Neural cell (in vitro differentiated cells): ENCODE measurements around the gene CDCA3. TPM values are rescaled to one million over a fixed set of nuclear protein-coding genes. Genes with fewer than 3 reads are reported as not detected.

Source experiments
- H2AFZ ChIP-seq: fragments of 200-600, 300-800 bp; sonication (generic), shearing (Covaris generic); 2 replicates; pipeline ENCODE4 v1.6.0; 2014; ENCODE audit warnings: low read depth, mild to moderate bottlenecking, antibody characterized with exemption, low read length, moderate library complexity
- H3F3A ChIP-seq: fragments of 200-600 bp; shearing (Covaris generic); 2 replicates; pipeline ENCODE4 v1.6.1; 2016; ENCODE audit warnings: mild to moderate bottlenecking, moderate library complexity, mixed read lengths, antibody characterized with exemption, low read length; ENCODE audit not compliant: insufficient read depth, poor library complexity, severe bottlenecking
- H3K27ac ChIP-seq: fragments of 200-600, 300-800 bp; sonication (generic), shearing (Covaris generic); 2 replicates; pipeline ENCODE4 v1.5.1; 2014; ENCODE audit warnings: mild to moderate bottlenecking, low read length, moderate library complexity
- H3K27me3 ChIP-seq: fragments of 300-800, 200-600 bp; sonication (generic), shearing (Covaris generic); 2 replicates; pipeline ENCODE4 v1.6.0; 2014; ENCODE audit warnings: mild to moderate bottlenecking, low read depth, low read length, moderate library complexity; ENCODE audit not compliant: insufficient read depth
- H3K36me3 ChIP-seq: fragments of 300-800, 200-600 bp; sonication (generic), shearing (Covaris generic); 2 replicates; pipeline ENCODE4 v1.5.1; 2014; ENCODE audit warnings: mild to moderate bottlenecking, antibody characterized with exemption, low read length, moderate library complexity; ENCODE audit not compliant: insufficient read depth
- H3K4me2 ChIP-seq: fragments of 300-800, 200-600 bp; sonication (generic), shearing (Covaris generic); 2 replicates; pipeline ENCODE4 v1.6.0; 2014; ENCODE audit warnings: mild to moderate bottlenecking, low read length
- H3K4me3 ChIP-seq: fragments of 300-800, 200-600 bp; sonication (generic), shearing (Covaris generic); 2 replicates; pipeline ENCODE4 v1.5.1; 2014; ENCODE audit warnings: mild to moderate bottlenecking, low read length, moderate library complexity
- H3K79me2 ChIP-seq: fragments of 200-600 bp; shearing (Covaris generic); replicated peaks from 2 replicates; pipeline ENCODE4 v1.6.0; 2014; ENCODE audit warnings: mild to moderate bottlenecking, low read length, moderate library complexity; ENCODE audit not compliant: insufficient read depth
- H3K9ac ChIP-seq: fragments of 300-800, 200-600 bp; sonication (generic), shearing (Covaris generic); 2 replicates; pipeline ENCODE4 v1.6.1; 2016; ENCODE audit warnings: mild to moderate bottlenecking, low read length, mixed read lengths
- H3K9me2 ChIP-seq: fragments of 200-600 bp; shearing (Covaris generic); 2 replicates; pipeline ENCODE4 v1.6.1; 2016; ENCODE audit warnings: mild to moderate bottlenecking, low read length, mixed read lengths; ENCODE audit not compliant: insufficient read depth
- H3K9me3 ChIP-seq: fragments of 200-600, 300-800 bp; sonication (generic), shearing (Covaris generic); 2 replicates; pipeline ENCODE4 v1.6.1; 2016; ENCODE audit warnings: mild to moderate bottlenecking, mixed run types, low read length, moderate library complexity, mixed read lengths
- H4K20me1 ChIP-seq: fragments of 200-600 bp; shearing (Covaris generic); 2 replicates; pipeline ENCODE4 v1.6.1; 2016; ENCODE audit warnings: mild to moderate bottlenecking, mixed run types; ENCODE audit not compliant: insufficient read depth
- CTCF ChIP-seq: fragments of 450-650 bp; IDR thresholded peaks from 2 replicates; pipeline ENCODE4 v1.5.1; 2014; ENCODE audit warnings: antibody characterized with exemption, mild to moderate bottlenecking, moderate library complexity; ENCODE audit not compliant: poor library complexity, severe bottlenecking
- EP300 ChIP-seq: fragments of 450-650 bp; conservative IDR thresholded peaks from 2 replicates; pipeline ENCODE4 v1.6.1; 2014; ENCODE audit warnings: antibody characterized with exemption, mild to moderate bottlenecking, moderate library complexity; ENCODE audit not compliant: poor library complexity, severe bottlenecking
- POLR2AphosphoS5 ChIP-seq: IDR thresholded peaks from 2 replicates; pipeline ENCODE4 v1.6.1; 2012
- RAD21 ChIP-seq: fragments of 450-650 bp; conservative IDR thresholded peaks from 2 replicates; pipeline ENCODE4 v1.6.1; 2014; ENCODE audit warnings: antibody characterized with exemption, mild to moderate bottlenecking, moderate library complexity
- REST ChIP-seq: IDR thresholded peaks from 2 replicates; pipeline ENCODE4 v1.6.1; 2012; ENCODE audit warnings: borderline replicate concordance
- TAF1 ChIP-seq: IDR thresholded peaks from 2 replicates; pipeline ENCODE4 v1.6.1; 2012; ENCODE audit warnings: low read depth
- polyA plus RNA-seq: library from polyadenylated mRNA; depleted of rRNA; stranded (reverse); fragments of >200 nt; gene quantifications from 2 replicates; pipeline ENCODE4 v1.2.3, GENCODE V29; 2014

Gene CDCA3
- polyA plus RNA-seq, 1 donor from 2014 or later, result 7.3 TPM

- peaks cover 10% of the 10 kb centered on the region for H3F3A ChIP-seq
Measured at GRCh38 chr12:6822426-6823135, 28.5 kb downstream of the CDCA3 start.

More at GRCh38 chr12:6822426-6823135, 28.5 kb downstream of the CDCA3 start:
- no peaks in the 10 kb centered on the region for H3K27me3 ChIP-seq
- H3K9me3 ChIP-seq, result no peaks in the 10 kb centered on the region
- H3K79me2 ChIP-seq, result peaks cover 25% of the 10 kb centered on the region
- H3K27ac ChIP-seq, result peak overlapping the region; percentile 88
- no peaks in the 10 kb centered on the region for H3K36me3 ChIP-seq
- TF ChIP-seq CTCF (no peak), REST (no peak), TAF1 (no peak), RAD21 (no peak), POLR2AphosphoS5 (no peak), EP300 (no peak)
- peak overlapping the region; percentile 68 for H3K4me2 ChIP-seq
- H3K4me3 ChIP-seq, result peak overlapping the region; percentile 70
- no peak overlapping the region for H2AFZ ChIP-seq
- H3K9ac ChIP-seq, result peak overlapping the region; percentile 88
- no peaks in the 10 kb centered on the region for H4K20me1 ChIP-seq
- H3K9me2 ChIP-seq, result no peaks in the 10 kb centered on the region
